ENCODE data around the gene LRRIQ3.

Gene LRRIQ3

DNA sequence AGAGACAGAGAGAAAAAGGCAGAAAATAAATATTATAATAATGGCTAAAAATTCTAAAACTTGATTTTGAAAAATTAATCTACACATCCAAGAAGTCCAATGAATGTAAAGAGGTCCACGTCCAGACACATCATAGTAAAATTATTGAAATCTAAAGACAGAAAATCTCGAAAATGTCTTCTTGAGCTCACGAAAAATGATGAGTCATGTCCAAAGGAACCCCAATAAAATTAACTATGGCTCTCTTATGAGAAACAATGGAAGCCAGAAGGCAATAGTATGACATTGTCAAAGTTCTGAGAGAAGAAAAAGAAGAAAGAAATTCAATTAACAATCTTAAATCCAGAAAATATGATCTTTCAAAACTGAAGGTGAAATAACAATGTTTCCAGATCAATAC is 84.6 kb downstream of the LRRIQ3 start:
- DNase-seq (ENCODE audit: low read depth), result no peak

DNA sequence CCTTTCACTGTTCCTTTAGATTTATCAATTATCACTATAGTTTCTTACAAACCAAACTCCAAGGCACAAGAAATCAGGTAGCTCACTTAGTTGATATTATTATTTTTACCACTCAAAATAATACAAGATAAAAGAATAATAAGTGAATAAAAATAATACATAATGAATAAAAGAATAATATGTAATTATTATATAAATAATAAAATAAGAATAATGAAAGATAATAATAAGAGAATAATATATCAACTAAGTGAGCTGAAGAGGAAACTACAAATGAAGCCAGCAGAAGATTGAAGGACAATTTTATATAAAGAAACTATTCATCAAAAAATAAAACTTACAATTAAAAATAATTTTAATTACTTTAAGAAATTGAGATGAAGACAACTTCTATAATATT is 90.6 kb downstream of the LRRIQ3 start:
- no peak for DNase-seq (ENCODE audit: low read depth)

DNA sequence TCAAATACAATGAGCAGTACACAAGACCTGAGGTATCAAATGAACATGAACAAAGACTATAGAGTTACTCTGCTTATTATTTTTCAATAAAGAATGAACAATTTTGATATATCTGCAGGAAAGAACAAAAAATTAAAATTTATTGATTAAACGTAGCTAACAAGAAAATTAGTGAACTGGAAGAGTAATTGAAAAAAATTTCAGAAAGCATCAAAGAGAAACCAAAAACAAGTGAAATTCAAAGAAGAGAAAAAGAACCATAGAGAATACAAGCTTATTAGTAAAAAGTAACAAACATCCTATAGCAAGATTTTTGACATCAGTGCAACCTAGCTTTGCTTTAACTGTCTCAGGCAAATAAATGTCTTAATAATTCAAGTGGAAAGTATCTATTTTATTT is 106.6 kb downstream of the LRRIQ3 start:
- DNase-seq (ENCODE audit: low read depth), result no peak

DNA sequence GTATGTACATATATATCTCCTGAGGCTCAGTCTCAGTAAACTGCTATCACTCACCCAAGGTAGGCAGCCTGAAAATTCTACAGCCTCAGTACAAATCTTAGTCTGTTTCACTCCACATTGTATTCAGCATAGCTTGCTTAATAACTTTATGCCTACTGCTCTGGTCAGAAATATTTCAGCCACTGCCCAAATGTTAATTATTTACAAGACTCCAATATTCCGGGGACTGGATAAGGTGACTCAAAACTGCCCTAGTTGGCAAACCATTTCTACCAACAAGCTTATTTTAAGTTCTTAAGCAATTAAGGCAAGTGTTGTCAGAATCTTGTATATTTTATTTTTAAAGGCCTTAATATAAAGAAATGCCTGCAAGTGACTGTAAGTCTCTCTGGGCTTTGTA is 114.8 kb downstream of the LRRIQ3 start:
- DNase-seq (ENCODE audit: low read depth), result no peak

DNA sequence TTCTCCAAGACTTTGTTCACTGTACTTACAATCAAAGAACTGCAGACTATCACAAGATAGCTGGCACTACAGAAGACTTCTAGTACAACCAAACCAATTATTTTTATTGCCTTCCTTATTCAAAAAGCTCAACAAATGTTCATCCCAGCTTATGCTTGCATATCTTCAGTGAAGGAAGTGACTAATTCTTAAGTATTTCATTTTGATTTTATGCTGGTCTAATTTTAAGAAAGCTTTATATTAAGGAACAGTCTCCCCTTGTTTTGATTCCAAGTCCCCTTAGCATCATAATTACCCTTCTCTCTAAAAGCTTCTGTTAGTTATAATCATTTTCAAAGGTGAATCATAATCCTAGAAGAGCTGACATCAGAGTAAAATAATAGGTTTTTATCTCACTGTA is 132.9 kb downstream of the LRRIQ3 start:
- DNase-seq (ENCODE audit: low read depth), result no peak

DNA sequence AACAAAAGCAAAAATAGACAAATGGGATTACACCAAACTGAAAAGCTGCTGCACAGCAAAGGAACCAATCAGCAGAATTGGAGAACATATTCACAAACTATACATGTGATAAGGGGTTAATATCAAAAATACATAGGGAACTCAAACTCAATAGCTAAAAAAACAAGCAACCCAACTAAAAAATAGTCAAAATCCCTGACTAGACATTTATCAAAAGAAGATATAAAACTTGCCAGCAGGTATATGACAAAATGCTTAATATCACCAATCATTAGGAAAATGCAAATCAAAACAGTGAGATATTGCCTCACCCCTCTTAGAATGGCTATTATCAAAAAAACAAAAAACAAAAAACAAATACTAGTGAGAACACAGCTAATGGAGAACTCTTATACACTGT is 140.3 kb downstream of the LRRIQ3 start:
- no peak for DNase-seq (ENCODE audit: low read depth)

DNA sequence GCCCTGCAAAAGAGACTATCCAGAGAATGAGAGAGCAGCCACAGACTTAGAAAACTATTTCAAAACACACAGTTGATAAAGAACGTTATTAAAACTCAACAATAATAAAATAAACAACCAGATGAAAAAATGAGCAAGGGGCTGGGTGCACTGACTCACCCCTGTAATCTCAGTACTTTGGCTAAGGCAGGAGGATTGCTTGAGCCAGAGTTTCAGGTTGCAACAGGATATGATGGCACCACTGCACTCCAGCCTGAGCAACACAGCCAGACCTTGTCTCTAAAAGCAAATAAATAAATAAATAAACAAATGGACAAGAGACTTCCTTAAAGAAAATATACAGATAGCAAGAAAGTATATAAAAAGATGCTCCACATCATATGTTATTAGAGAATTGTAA is 144.6 kb downstream of the LRRIQ3 start:
- DNase-seq (ENCODE audit: low read depth), result no peak

DNA sequence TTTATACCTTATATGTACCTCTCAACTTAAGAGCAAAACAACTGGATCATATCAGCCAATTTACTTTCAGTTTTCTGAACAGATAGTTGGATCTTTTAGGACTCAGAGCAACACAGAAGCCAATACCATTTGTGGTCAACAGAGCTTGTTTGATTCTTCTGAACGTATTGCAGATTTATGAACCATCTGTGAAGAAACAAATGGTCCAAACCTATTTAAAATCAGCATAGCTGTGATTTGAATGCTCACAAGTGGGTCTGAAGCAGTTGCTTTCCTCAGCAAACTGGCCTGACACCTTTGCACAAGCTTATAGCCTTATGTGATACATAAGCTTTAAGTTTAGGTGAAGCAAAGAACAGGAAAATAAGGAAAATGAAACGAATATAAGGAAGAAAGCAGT is 147.6 kb downstream of the LRRIQ3 start:
- DNase-seq (ENCODE audit: low read depth), result no peak

DNA sequence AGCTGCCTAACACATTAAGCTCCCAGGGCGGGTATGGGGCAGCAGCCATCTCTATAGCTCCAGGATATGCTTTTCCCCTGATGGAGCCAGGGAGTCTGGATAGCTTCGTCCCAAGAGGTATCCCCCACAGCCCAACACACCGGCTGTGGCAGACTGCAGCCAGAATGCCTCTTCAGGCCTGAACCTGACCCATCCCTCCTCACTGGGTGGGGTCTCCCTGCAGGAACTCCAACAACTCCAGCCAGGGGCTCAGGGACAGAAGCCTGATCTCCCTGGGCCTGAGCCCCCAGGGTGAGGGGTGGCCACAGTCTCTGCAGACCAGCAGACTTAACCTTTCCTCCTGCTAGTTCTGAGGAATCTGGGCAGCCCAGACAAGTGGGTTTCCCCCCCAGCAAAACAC is 159.9 kb downstream of the LRRIQ3 start:
- no peak for DNase-seq (ENCODE audit: low read depth)

DNA sequence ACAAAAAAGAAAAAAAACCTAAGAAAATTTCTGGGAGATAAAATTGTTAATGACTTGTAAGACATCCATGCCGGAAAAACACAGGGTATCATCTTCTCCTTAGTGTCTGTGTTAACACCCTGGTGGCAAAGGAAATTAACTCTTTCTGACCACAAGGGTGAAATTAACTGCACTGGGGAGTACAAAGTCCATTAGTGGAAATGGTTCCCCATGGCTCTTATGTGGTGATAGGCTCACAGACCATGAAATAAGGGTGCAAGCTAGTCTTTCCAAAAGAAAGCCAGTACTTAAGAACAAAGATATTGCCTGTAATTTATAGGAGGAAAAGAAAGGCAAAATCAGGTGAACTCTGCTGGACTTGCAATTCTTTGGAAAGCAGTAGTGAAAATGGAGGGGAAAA is 185.4 kb downstream of the LRRIQ3 start:
- DNase-seq (ENCODE audit: low read depth), result no peak

DNA sequence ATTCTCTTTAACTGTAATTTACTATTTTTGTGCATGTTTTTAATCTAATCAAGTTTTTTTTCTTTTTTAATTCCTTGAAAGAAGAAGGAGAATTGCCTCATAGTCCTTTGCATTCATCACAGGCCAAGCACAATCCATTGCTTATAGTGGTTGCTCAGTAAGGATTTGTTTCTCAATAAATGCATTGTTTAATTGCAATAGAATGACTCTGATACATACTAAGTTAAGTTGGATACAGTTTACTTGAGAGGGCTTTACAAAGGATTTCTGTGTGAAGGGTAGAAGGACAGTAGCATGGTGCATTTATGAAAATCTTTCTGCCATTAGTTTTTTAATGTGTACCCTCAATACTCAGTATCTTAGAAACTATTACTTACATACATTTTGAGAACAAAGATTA is 186.2 kb downstream of the LRRIQ3 start:
- DNase-seq (ENCODE audit: low read depth), result no peak

DNA sequence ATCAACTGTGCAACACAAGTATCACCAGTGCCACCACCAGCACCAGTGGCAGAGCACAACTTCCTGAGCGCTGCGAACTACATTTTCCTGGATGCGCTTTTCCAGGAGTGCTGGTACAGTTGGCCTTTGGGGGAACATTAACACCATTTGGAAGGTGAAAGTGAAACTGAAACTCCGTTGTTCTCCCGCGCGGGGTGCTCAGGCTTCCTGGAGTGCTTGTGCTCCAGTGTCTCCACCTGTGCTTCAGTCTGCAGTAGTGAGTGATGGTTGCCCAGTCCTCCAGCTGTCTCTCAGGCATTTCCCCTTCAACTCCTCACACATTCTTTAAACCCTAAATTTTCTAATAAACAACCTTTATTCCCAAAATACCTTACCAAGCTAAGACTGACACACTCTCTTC is 187.8 kb downstream of the LRRIQ3 start:
- DNase-seq (ENCODE audit: low read depth), result no peak

DNA sequence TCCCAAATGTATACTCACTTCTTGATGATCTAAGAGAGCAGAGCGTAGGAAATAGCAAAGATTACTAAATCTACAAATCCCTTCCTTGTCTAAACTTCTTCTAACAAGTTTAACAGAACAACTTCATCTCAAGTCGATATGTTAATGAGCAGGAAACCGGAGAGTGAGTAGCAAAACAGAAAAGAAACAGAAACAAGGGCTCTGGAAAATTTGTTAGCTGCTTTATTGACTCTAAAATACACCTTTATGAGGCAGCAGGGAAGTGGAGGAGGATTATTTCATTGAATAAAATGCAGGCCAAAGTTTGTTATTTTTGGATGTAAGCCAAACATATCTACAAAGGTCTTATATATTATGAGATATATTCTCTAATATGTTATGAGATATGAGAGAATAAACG is 192.4 kb downstream of the LRRIQ3 start:
- no peak for DNase-seq (ENCODE audit: low read depth)

DNA sequence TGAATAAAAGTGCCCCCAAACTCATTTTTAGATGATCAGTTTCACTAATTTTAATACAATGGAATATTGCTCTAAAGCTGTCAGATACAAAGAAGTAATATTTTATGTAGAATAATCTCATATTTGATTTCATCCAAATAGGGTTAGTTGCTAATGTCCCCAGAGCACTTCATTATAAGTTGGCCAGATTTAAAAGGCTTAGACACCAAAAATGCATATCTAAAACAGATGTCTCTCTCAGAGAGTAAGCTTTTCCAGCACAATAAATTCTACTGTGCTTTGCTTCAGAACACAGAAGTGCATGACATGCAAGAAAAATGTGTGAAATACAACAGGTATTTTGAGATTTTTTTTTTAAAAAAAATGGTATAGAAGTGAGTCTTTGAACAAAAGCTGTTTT is 194.2 kb downstream of the LRRIQ3 start:
- DNase-seq (ENCODE audit: low read depth), result no peak

DNA sequence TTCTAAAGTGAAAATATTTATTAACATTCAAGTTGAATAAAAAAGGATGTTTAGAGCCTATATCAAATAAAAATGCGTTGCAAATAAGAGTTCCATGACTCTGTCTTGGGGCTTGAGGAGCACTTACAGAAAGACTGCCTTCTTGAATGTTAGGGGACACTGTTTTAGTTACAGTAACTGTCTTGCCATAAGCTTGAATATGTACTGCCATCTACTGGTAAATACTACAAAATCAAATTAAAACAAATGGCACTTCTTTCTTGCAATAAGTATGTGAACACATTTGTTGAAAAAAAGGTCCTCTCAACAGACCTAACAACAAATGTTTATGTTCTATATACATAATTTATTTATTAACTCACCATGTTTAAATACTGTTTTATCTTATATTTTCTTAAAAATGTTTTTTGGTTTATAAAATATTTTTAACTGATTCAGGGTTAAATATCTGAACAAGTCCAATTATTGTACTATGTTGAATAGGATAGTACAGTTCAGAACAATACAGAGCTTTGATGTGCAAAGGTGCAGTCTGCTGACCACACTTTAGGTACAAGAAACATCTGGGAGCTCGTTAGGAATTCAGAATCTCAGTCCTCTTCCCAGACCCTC is 199.5 kb downstream of the LRRIQ3 start:
- no peak for DNase-seq (ENCODE audit: low read depth)

DNA sequence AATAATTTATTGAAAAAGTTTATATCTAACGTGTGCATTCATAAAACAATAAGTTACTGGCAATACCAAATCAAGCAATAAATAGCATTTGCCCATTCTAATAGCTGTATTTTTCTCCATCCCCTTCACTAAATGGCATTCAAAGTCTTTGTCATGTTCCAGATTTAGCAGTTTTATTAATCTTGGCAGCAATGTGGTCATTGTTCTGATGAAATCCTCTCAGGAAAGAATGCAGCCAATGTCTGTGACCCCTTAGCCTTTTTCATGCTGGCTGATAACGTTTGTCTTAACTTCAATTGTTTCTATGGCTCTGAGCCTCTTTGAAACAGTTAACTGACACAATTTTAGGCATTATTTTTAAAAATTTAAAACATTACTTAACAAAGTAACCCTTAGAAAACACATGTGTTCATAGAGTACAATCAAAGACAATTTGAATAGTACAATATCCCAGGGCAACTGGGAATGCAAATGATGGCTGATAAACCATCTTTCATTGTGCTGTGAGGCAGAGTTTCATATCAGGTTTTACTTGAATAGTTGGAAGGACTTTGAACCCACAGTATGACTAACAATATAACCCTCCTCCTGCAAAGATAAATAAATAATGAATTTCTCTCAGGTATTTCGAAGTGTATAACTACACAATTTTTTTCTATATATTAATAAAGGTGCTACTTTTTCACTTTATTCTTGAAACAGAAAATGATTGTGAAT is 217.5 kb downstream of the LRRIQ3 start:
- no peak for DNase-seq (ENCODE audit: low read depth)

DNA sequence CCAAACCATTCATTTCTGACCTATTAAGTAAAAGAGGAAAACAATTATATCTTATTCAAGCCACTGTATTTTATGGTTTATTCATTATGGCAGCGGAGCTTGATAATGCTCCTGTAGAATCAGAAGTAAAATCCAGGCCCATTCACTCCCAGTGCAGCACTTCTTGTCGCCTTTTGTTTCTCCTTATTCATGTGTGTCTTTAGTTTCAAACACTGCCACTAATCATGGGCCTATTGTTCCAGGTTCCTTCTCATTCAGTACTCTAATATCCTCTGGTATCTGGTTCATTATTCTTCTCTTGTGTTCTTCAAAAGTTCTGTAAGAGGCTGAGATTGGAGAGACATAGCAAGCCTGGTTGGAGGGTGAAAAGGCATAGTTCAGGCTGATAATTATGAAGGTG is 218.3 kb downstream of the LRRIQ3 start:
- DNase-seq (ENCODE audit: low read depth), result no peak

DNA sequence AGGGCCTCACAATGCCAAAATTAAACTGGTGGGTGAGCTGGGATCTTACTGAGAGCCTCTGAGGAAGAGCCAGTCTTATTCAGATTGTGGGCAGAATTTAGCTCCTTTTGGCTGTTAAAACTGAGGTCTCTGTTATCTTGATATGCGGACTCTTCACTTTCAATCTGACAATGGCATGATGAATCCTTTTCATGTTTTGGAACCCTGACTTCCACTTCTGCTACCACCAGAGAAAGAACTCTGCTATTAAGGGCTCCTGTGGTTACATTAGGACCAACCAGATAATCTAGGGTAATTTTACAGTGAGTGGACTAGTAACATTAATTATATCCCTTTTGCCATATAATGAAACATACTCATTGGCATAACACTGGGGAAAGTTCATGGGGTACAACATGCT is 219.0 kb downstream of the LRRIQ3 start:
- no peak for DNase-seq (ENCODE audit: low read depth)
